HepG2 (cell line): ENCODE data around the gene TOMM40L. TPM values are rescaled to one million over a fixed set of nuclear protein-coding genes. Genes with fewer than 3 reads are reported as not detected.

Source experiments
- ATF1 ChIP-seq: IDR thresholded peaks from 2 replicates; pipeline ENCODE4 v1.6.1; 2016; ENCODE audit warnings: mild to moderate bottlenecking, control low read depth
- FOSL1 ChIP-seq: sonication (generic); formaldehyde crosslinking; IDR thresholded peaks from 2 replicates; pipeline ENCODE4 v1.9.0; 2021; ENCODE audit warnings: missing genetic modification reagents, borderline replicate concordance
- FOXP1 ChIP-seq, 2 experiments: fragments of 450-650 bp in 1 of 2; IDR thresholded peaks; 2 replicates each; pipeline ENCODE4 v1.6.1; 2017 to 2018; ENCODE audit warnings: antibody characterized with exemption in 1 of 2
- HHEX ChIP-seq: IDR thresholded peaks from 2 replicates; pipeline ENCODE4 v1.6.1; 2016; ENCODE audit warnings: control low read depth
- MLLT10 ChIP-seq: sonication (generic); formaldehyde crosslinking; IDR thresholded peaks from 2 replicates; pipeline ENCODE4 v1.4.0; 2020; ENCODE audit warnings: missing genetic modification reagents
- NFKBIZ ChIP-seq: IDR thresholded peaks from 2 replicates; pipeline ENCODE4 v1.6.1; 2018; ENCODE audit warnings: missing genetic modification reagents, missing compliant biosample characterization
- RELA ChIP-seq: sonication (generic); formaldehyde crosslinking; IDR thresholded peaks from 2 replicates; pipeline ENCODE4 v1.4.0; 2020; ENCODE audit warnings: missing genetic modification reagents
- SNAI1 ChIP-seq: sonication (generic); formaldehyde crosslinking; IDR thresholded peaks from 2 replicates; pipeline ENCODE4 v1.5.0; 2020; ENCODE audit warnings: mild to moderate bottlenecking, missing genetic modification reagents, borderline replicate concordance
- SP5 ChIP-seq: IDR thresholded peaks from 2 replicates; pipeline ENCODE4 v1.6.1; 2016; ENCODE audit warnings: low read depth, borderline replicate concordance
- THYN1 ChIP-seq: sonication (generic); formaldehyde crosslinking; IDR thresholded peaks from 2 replicates; pipeline ENCODE4 v1.8.1; 2023; ENCODE audit warnings: low read depth, mild to moderate bottlenecking, moderate library complexity, missing genetic modification reagents, borderline replicate concordance
- TMF1 ChIP-seq: sonication (generic); formaldehyde crosslinking; IDR thresholded peaks from 2 replicates; pipeline ENCODE4 v1.8.1; 2022; ENCODE audit warnings: low read depth, missing genetic modification reagents
- polyA plus RNA-seq, 8 experiments: library from polyadenylated mRNA; depleted of rRNA in 3 of 8; stranded (reverse) in 7 of 8; unstranded in 1 of 8; fragments of >200 nt; fragmentation: Illumina TruSeq in 4 of 8; extraction: Trizol in 4 of 8; gene quantifications; 2 replicates each; pipeline versions ENCODE4 v1.2.1 to v1.2.3, GENCODE V29; 2011 to 2016; ENCODE audit warnings: low read depth in 4 of 8, missing spikeins in 1 of 8, mixed read lengths in 1 of 8; ENCODE audit not compliant: insufficient read depth in 1 of 8
- total RNA-seq, 5 experiments: library from RNA; depleted of rRNA; stranded (reverse); fragments of >200 nt; fragmentation: Illumina TruSeq; extraction: Trizol; gene quantifications; 2 replicates each; pipeline ENCODE4 v1.2.3, GENCODE V29; 2016; ENCODE audit warnings: low read depth in 1 of 5
- TF ChIP-seq, protein P1 (sequence below), 2 experiments: sonication (generic) in 1 of 2; formaldehyde crosslinking in 1 of 2; IDR thresholded peaks; 2 replicates each; pipeline versions ENCODE4 v1.6.1 to v1.9.0; 2014 to 2022; ENCODE audit warnings: antibody characterized with exemption in 1 of 2, borderline replicate concordance in 1 of 2, inconsistent platforms in 1 of 2, low read depth in 1 of 2, missing genetic modification reagents in 1 of 2
- TF ChIP-seq, protein P2 (sequence below): sonication (generic); formaldehyde crosslinking; conservative IDR thresholded peaks from 2 replicates; pipeline ENCODE4 v1.4.0; 2020; ENCODE audit warnings: missing genetic modification reagents
- TF ChIP-seq, protein P3 (sequence below): sonication (generic); formaldehyde crosslinking; IDR thresholded peaks from 2 replicates; pipeline ENCODE4 v1.5.1; 2020; ENCODE audit warnings: mild to moderate bottlenecking, moderate library complexity, missing genetic modification reagents
- TF ChIP-seq, protein P4 (sequence below): sonication (generic); formaldehyde crosslinking; IDR thresholded peaks from 2 replicates; pipeline ENCODE4 v1.4.0; 2020; ENCODE audit warnings: missing genetic modification reagents

TOMM40L gene
- total and polyA plus RNA-seq, 2 of the 13 experiments (the other 11 are each of a cell fraction or from before 2014, with no cell fraction given), result 14.1 to 26.2 TPM

DNA sequence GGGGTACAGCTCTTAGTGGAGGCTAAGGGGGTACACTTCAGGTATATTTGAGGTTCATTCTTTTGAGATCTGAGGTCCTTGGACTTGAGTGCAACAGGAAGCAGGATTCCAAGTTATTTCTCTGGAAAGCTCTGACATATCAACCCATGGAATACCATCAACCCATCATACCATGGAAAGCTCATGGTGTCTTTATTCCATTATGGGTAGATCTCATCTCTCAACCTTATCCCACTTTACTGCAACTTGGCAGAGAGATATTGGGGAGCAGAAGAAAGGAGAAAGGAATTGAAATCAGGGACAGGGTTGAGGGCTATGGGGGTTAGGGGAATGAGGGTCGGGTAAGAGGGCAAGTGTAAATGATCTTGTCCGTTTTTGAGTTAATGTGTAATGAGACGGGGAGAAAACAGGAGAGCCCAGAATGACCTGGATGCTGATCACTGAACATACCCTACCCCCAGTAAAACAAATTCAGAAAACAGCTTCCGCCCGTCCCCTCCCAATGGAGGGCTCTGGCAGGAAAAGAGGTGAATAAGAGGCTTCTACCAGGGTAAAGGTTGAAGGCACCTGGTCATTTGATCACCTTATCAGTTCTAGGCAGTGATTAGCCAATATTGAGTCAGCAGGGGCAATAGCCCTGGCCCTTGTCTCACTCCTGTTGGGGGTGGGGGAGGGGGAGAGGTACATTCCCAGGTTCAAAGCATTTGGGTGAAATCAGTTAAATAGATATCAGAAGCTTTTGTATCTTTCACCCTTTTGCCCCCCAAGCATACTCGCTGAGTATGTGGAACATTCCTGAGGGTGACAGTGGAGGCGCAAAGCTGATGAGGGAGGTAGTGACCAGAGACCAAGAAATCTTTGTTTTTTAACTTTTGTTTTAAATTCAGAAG, 1.8 kb upstream of the TOMM40L start (continued):
- TF ChIP-seq, protein P1, sequence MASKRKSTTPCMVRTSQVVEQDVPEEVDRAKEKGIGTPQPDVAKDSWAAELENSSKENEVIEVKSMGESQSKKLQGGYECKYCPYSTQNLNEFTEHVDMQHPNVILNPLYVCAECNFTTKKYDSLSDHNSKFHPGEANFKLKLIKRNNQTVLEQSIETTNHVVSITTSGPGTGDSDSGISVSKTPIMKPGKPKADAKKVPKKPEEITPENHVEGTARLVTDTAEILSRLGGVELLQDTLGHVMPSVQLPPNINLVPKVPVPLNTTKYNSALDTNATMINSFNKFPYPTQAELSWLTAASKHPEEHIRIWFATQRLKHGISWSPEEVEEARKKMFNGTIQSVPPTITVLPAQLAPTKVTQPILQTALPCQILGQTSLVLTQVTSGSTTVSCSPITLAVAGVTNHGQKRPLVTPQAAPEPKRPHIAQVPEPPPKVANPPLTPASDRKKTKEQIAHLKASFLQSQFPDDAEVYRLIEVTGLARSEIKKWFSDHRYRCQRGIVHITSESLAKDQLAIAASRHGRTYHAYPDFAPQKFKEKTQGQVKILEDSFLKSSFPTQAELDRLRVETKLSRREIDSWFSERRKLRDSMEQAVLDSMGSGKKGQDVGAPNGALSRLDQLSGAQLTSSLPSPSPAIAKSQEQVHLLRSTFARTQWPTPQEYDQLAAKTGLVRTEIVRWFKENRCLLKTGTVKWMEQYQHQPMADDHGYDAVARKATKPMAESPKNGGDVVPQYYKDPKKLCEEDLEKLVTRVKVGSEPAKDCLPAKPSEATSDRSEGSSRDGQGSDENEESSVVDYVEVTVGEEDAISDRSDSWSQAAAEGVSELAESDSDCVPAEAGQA (IDR thresholded peaks at IDR 0.05; ENCODE audit: low read depth), result no peak
- TF ChIP-seq, protein P1 (CRISPR knock-in tag; IDR thresholded peaks at IDR 0.05; ENCODE audit: borderline replicate concordance), result 0 out of 2 replicates have a peak, but pooled peaks have one; percentile 53
- 0 out of 2 replicates have a peak, but pooled peaks have one; percentile 81 for TF ChIP-seq NFKBIZ (CRISPR knock-in tag)
- no peak for TF ChIP-seq RELA (CRISPR knock-in tag)
- TF ChIP-seq SP5 (CRISPR knock-in tag), result peak; percentile 87
- TF ChIP-seq ATF1 (CRISPR knock-in tag), result no peak; the same call in 1 of the 2 replicates
- peak; percentile 60; the same call in 1 of the 2 replicates for TF ChIP-seq FOSL1
- TF ChIP-seq HHEX (CRISPR knock-in tag), result peak; percentile 87
- TF ChIP-seq TMF1 (CRISPR knock-in tag), result 0 out of 2 replicates have a peak, but pooled peaks have one; percentile 3
- TF ChIP-seq, protein P2, sequence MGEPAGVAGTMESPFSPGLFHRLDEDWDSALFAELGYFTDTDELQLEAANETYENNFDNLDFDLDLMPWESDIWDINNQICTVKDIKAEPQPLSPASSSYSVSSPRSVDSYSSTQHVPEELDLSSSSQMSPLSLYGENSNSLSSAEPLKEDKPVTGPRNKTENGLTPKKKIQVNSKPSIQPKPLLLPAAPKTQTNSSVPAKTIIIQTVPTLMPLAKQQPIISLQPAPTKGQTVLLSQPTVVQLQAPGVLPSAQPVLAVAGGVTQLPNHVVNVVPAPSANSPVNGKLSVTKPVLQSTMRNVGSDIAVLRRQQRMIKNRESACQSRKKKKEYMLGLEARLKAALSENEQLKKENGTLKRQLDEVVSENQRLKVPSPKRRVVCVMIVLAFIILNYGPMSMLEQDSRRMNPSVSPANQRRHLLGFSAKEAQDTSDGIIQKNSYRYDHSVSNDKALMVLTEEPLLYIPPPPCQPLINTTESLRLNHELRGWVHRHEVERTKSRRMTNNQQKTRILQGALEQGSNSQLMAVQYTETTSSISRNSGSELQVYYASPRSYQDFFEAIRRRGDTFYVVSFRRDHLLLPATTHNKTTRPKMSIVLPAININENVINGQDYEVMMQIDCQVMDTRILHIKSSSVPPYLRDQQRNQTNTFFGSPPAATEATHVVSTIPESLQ (CRISPR knock-in tag), result no peak
- TF ChIP-seq, protein P3, sequence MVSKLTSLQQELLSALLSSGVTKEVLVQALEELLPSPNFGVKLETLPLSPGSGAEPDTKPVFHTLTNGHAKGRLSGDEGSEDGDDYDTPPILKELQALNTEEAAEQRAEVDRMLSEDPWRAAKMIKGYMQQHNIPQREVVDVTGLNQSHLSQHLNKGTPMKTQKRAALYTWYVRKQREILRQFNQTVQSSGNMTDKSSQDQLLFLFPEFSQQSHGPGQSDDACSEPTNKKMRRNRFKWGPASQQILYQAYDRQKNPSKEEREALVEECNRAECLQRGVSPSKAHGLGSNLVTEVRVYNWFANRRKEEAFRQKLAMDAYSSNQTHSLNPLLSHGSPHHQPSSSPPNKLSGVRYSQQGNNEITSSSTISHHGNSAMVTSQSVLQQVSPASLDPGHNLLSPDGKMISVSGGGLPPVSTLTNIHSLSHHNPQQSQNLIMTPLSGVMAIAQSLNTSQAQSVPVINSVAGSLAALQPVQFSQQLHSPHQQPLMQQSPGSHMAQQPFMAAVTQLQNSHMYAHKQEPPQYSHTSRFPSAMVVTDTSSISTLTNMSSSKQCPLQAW (CRISPR knock-in tag), result peak; percentile 98
- TF ChIP-seq, protein P4, sequence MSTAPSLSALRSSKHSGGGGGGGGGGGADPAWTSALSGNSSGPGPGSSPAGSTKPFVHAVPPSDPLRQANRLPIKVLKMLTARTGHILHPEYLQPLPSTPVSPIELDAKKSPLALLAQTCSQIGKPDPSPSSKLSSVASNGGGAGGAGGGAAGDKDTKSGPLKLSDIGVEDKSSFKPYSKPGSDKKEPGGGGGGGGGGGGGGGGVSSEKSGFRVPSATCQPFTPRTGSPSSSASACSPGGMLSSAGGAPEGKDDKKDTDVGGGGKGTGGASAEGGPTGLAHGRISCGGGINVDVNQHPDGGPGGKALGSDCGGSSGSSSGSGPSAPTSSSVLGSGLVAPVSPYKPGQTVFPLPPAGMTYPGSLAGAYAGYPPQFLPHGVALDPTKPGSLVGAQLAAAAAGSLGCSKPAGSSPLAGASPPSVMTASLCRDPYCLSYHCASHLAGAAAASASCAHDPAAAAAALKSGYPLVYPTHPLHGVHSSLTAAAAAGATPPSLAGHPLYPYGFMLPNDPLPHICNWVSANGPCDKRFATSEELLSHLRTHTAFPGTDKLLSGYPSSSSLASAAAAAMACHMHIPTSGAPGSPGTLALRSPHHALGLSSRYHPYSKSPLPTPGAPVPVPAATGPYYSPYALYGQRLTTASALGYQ (CRISPR knock-in tag), result peak; percentile 95
- TF ChIP-seq MLLT10 (CRISPR knock-in tag), result no peak
- TF ChIP-seq THYN1, result 0 out of 2 replicates have a peak, but pooled peaks have one; percentile 2
- TF ChIP-seq SNAI1, result no peak; the same call in 1 of the 2 replicates
- TF ChIP-seq FOXP1 (IDR thresholded peaks at IDR 0.05), result no peak; the same call in 1 of the 2 replicates
- peak; percentile 73 for TF ChIP-seq FOXP1 (CRISPR knock-in tag; IDR thresholded peaks at IDR 0.05)
